ENCODE measurements around the gene BCAR1. TPM values are rescaled to one million over a fixed set of nuclear protein-coding genes. Genes with fewer than 3 reads are reported as not detected.

BCAR1 gene
- total and polyA plus RNA-seq, 12 donors = 54.6 to 85.2 (median 71.3) TPM

DNA sequence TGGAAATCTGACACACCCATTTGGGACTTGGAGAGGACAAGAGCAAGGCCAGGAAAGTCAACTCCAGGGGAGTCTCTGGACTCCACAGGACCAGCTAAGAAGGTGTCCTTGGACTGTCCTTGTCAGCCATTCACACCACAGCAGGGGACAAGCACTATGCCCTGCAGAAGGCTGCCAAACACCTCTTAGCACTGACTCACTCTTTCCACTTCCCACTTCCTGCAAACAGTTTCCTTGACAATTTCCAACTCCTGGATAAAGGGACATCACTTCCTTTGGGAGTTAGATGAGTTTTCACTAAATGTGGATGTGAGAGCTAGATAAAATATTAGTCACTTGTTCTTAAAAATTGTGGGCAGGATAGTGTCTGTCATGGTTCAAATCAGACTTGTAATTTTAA is 37.8 kb upstream of the BCAR1 start:
- peaks cover 0 to 4% (median 0%) of the 10 kb centered on the region in 11 donors for H3K9me3 ChIP-seq
- peak overlapping the region in 9 of 10 donors; percentile 32 to 78 (median 68) for H3K27ac ChIP-seq
- TF ChIP-seq CTCF (IDR thresholded peaks at IDR 0.05) = no peak
- peaks cover 0 to 46% (median 12%) of the 10 kb centered on the region in 9 donors for H3K36me3 ChIP-seq
- peaks cover 0 to 25% (median 23%) of the 10 kb centered on the region in 9 donors for H3K4me1 ChIP-seq
- intact Hi-C loops (cut with DNase I) = no loop called here
- no peak overlapping the region for H3K4me3 ChIP-seq
- peaks cover 0 to 14% (median 0%) of the 10 kb centered on the region in 7 donors for H3K27me3 ChIP-seq
- DNase-seq = peak in 1 of 2 donors; percentile 50
- peak; percentile 77 to 91 (median 88) for ATAC-seq

DNA sequence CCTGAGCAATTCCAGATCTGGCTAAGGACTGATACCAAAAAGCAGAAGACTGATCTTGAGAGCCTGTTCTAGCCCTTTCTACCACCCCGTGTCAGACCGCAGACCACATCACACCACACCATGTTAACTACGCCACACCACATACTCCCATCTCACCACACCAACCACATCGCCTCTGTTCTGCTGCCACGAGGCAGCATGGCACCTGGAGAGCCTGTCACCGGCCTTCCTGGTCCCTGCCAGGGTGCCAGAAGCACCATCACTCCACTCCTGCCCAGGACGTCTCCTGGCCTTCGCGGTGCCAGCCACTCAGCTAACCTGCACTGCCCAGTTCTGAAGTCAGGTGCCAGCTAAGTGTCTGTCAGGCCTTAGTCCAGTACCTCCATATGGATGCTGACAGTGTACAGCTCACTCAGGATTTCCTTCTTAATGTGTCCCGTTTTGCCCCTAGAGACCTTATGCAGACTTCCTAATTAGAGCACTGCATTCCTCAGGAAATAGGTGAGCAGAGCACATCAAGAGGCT is 37.2 kb upstream of the BCAR1 start:
- DNase-seq = peak in 1 of 2 donors; percentile 18
- 62 to 65% methylated on average over 10 of the region's 10 CpGs for WGBS, 2 donors
- peak; percentile 30 to 78 (median 56) for ATAC-seq
- H3K27ac ChIP-seq = peak overlapping the region in 9 of 10 donors; percentile 32 to 78 (median 68)
- peaks cover 0 to 25% (median 23%) of the 10 kb centered on the region in 9 donors for H3K4me1 ChIP-seq
- intact Hi-C loops (cut with DNase I) = no loop called here
- H3K27me3 ChIP-seq = peaks cover 0 to 14% (median 0%) of the 10 kb centered on the region in 7 donors
- no peak for TF ChIP-seq CTCF (IDR thresholded peaks at IDR 0.05)
- peaks cover 0 to 4% (median 0%) of the 10 kb centered on the region in 11 donors for H3K9me3 ChIP-seq
- H3K4me3 ChIP-seq = no peak overlapping the region
- H3K36me3 ChIP-seq = peaks cover 0 to 41% (median 12%) of the 10 kb centered on the region in 9 donors

GRCh38 chr16:75288181-75288580 is 36.8 kb upstream of the BCAR1 start:
- no peak for TF ChIP-seq CTCF (IDR thresholded peaks at IDR 0.05)
- peaks cover 0 to 4% (median 0%) of the 10 kb centered on the region in 11 donors for H3K9me3 ChIP-seq
- intact Hi-C loops (cut with DNase I) = no loop called here
- DNase-seq (no peak), ATAC-seq (peak in 1 of 8 donors; percentile 33)
- peaks cover 0 to 25% (median 23%) of the 10 kb centered on the region in 9 donors for H3K4me1 ChIP-seq
- H3K27me3 ChIP-seq = peaks cover 0 to 14% (median 0%) of the 10 kb centered on the region in 7 donors
- 75 to 78% methylated on average over 7 of the region's 7 CpGs for WGBS, 2 donors
- H3K36me3 ChIP-seq = peaks cover 0 to 36% (median 9%) of the 10 kb centered on the region in 9 donors
- H3K27ac ChIP-seq = peak overlapping the region in 8 of 10 donors; percentile 32 to 78 (median 70)
- H3K4me3 ChIP-seq = no peak overlapping the region

DNA sequence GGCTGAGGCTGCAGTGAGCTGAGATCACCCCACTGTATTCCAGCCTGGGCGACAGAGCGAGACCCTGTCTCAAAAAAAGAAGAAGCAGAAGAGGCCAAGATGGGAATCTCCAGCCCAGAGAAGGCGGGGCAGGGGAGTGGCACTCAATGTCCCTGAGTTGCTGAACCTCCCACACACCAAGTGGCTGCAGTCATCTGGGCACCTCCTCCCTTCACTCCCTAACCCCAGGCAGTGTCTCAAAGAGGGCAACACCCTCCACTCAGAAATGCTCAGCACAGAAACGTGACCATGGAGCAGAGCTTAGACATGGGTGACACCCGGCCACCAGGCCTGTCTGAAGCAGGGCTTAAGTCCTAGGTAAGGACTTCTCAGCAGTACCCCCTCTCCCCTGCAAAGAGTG is 36.3 kb upstream of the BCAR1 start:
- intact Hi-C loops (cut with DNase I) = no loop called here
- H3K27me3 ChIP-seq = peaks cover 0 to 14% (median 0%) of the 10 kb centered on the region in 7 donors
- TF ChIP-seq CTCF (IDR thresholded peaks at IDR 0.05) = no peak
- H3K27ac ChIP-seq = peak overlapping the region in 3 of 10 donors; percentile 24 to 78 (median 61)
- peaks cover 0 to 4% (median 0%) of the 10 kb centered on the region in 11 donors for H3K9me3 ChIP-seq
- H3K4me3 ChIP-seq = no peak overlapping the region
- H3K36me3 ChIP-seq = peaks cover 0 to 31% (median 4%) of the 10 kb centered on the region in 9 donors
- peaks cover 0 to 25% (median 23%) of the 10 kb centered on the region in 9 donors for H3K4me1 ChIP-seq
- DNase-seq (no peak), ATAC-seq (peak in 1 of 8 donors; percentile 31)
- WGBS, 2 donors = 89 to 91% methylated on average over 5 of the region's 5 CpGs
